Mucosa of rectum (tissue), 2 donors: ENCODE measurements around the gene MAPK11.

Source experiments
- H3K27ac ChIP-seq, 2 donors: one replicate each; pipeline ENCODE4 v1.7.0; 2013; ENCODE audit warnings: inconsistent platforms in 2 of 2, low read depth in 2 of 2, low read length in 2 of 2
- H3K27me3 ChIP-seq, 2 donors: one replicate each; pipeline ENCODE4 v1.7.0; 2013; ENCODE audit warnings: low read length in 2 of 2; ENCODE audit not compliant: control insufficient read depth in 2 of 2, insufficient read depth in 2 of 2
- H3K36me3 ChIP-seq, 2 donors: one replicate each; pipeline ENCODE4 v1.7.0; 2013; ENCODE audit warnings: low read length in 2 of 2; ENCODE audit not compliant: control insufficient read depth in 2 of 2, insufficient read depth in 2 of 2
- H3K4me1 ChIP-seq, 2 donors: one replicate each; pipeline ENCODE4 v1.7.0; 2013; ENCODE audit warnings: low read length in 2 of 2, mild to moderate bottlenecking in 1 of 2; ENCODE audit not compliant: control insufficient read depth in 2 of 2, insufficient read depth in 2 of 2
- H3K4me3 ChIP-seq, 2 donors: one replicate each; pipeline ENCODE4 v1.7.0; 2013; ENCODE audit warnings: low read length in 2 of 2
- H3K9ac ChIP-seq, 2 donors: one replicate each; pipeline ENCODE4 v1.7.0; 2013; ENCODE audit warnings: low read length in 2 of 2, low read depth in 1 of 2, mild to moderate bottlenecking in 1 of 2
- H3K9me3 ChIP-seq, 2 donors: one replicate each; pipeline ENCODE4 v1.7.0; 2013; ENCODE audit warnings: low read length in 2 of 2; ENCODE audit not compliant: control insufficient read depth in 2 of 2
- donor health status: healthy.
- donor health status: Normal muscosa, but diverticular disease.

MAPK11 gene

DNA sequence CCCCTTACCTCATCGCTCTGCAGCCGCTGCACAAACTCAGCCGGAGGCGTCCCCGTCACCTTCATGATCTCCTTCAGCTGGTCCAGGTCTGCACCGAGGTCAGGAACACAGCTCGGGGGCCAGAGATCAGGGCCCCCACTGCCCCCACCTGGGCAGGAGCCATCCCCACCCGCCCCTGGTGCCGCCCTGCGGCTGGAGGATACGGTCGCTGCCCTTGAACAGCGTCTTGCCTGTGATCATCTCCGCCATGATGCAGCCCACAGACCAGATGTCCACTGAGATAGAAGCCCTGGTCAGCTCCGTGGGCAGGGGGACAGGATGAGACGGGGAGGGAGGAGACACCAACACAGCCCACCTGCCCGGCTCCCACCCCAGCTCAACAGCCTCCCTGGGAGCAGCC is 14.6 kb downstream of the MAPK11 start:
- no peak overlapping the region for H3K4me3 ChIP-seq
- H3K9ac ChIP-seq, result no peak overlapping the region
- peaks cover 9 to 10% of the 10 kb centered on the region in 2 donors for H3K4me1 ChIP-seq
- H3K27me3 ChIP-seq, result peaks cover 8 to 10% of the 10 kb centered on the region in 2 donors
- no peaks in the 10 kb centered on the region for H3K36me3 ChIP-seq
- H3K27ac ChIP-seq, result no peak overlapping the region
- no peaks in the 10 kb centered on the region for H3K9me3 ChIP-seq

GRCh38 chr22:50255099-50255498 is 15.1 kb downstream of the MAPK11 start:
- Histone ChIP-seq H3K27me3 (peaks cover 7 to 10% of the 10 kb centered on the region in 2 donors), H3K4me3 (no peak overlapping the region), H3K9me3 (no peaks in the 10 kb centered on the region), H3K4me1 (peaks cover 14 to 15% of the 10 kb centered on the region in 2 donors), H3K36me3 (no peaks in the 10 kb centered on the region), H3K9ac (no peak overlapping the region), H3K27ac (no peak overlapping the region)

DNA sequence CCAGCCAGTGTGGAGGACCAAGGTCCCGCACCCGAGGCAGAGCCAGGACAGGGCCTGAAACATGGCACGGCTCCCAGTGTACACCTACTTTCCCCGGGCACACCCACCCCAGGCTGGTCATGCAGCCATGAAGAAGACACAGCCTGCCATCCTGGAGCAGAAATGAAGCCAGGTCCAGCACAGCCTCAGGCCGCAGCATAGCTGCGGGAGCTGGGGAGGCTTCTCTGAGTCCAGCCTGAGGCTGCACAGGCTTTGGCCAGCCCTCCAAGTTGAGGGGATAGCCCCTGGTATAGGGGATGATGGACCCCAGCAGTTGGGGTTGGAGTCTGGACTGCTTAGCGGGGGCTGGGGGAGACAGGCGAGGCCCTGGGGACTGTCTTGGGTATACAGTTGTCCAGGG is 16.2 kb downstream of the MAPK11 start:
- Histone ChIP-seq H3K4me3 (no peak overlapping the region), H3K9me3 (no peaks in the 10 kb centered on the region), H3K4me1 (peaks cover 20 to 23% of the 10 kb centered on the region in 2 donors), H3K27me3 (peaks cover 6 to 7% of the 10 kb centered on the region in 2 donors), H3K36me3 (peaks cover 0 to 3% of the 10 kb centered on the region in 2 donors), H3K27ac (no peak overlapping the region), H3K9ac (no peak overlapping the region)

GRCh38 chr22:50253046-50253915 is 16.9 kb downstream of the MAPK11 start:
- H3K27me3 ChIP-seq, result peaks cover 2 to 3% of the 10 kb centered on the region in 2 donors
- H3K9me3 ChIP-seq, result no peaks in the 10 kb centered on the region
- H3K4me1 ChIP-seq, result peaks cover 20 to 23% of the 10 kb centered on the region in 2 donors
- peaks cover 0 to 3% of the 10 kb centered on the region in 2 donors for H3K36me3 ChIP-seq
- H3K27ac ChIP-seq, result no peak overlapping the region
- H3K4me3 ChIP-seq, result no peak overlapping the region
- no peak overlapping the region for H3K9ac ChIP-seq

GRCh38 chr22:50252082-50253045 is 17.8 kb downstream of the MAPK11 start:
- no peaks in the 10 kb centered on the region for H3K9me3 ChIP-seq
- peaks cover 26% of the 10 kb centered on the region in 2 donors for H3K4me1 ChIP-seq
- H3K27me3 ChIP-seq, result peaks cover 0 to 2% of the 10 kb centered on the region in 2 donors
- peak overlapping the region in 1 of 2 donors; percentile 38 for H3K27ac ChIP-seq
- no peak overlapping the region for H3K9ac ChIP-seq
- H3K4me3 ChIP-seq, result peak overlapping the region; percentile 79 to 87
- H3K36me3 ChIP-seq, result peaks cover 0 to 9% of the 10 kb centered on the region in 2 donors

DNA sequence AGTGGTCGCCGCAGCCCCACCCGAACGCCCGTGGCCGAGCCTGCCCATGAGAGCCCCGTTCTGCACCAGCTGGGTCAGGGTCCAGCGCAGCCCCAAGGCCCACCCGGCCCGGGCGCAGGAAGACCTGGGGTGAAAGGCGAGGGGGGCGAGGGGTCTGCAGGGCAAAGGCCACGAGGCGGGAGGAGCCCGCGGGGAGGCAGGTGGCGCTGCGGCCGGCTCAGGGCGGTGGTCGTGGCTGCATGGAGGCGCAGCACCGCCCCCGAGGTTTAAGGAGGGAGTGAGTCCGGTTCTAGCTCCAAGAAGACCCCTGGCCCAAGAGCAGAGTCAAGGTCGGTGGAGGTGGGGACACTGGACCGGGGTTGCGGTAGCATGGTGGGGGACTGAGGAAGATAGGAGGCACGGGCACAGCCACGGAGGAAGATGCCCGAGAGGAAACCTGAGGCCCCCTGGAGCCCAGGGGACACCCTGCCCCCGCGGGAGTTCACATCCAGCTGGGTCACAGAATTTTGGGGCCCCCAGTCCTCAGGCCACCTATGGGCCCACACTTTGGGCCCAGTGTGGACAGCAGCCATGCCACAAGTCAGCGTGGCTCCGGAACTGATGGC is 18.6 kb downstream of the MAPK11 start:
- peak overlapping the region; percentile 79 to 87 for H3K4me3 ChIP-seq
- H3K9me3 ChIP-seq, result no peaks in the 10 kb centered on the region
- H3K9ac ChIP-seq, result peak overlapping the region; percentile 24 to 78
- H3K27ac ChIP-seq, result peak overlapping the region in 1 of 2 donors; percentile 79
- peaks cover 26% of the 10 kb centered on the region in 2 donors for H3K4me1 ChIP-seq
- H3K36me3 ChIP-seq, result peaks cover 0 to 16% of the 10 kb centered on the region in 2 donors
- H3K27me3 ChIP-seq, result no peaks in the 10 kb centered on the region

DNA sequence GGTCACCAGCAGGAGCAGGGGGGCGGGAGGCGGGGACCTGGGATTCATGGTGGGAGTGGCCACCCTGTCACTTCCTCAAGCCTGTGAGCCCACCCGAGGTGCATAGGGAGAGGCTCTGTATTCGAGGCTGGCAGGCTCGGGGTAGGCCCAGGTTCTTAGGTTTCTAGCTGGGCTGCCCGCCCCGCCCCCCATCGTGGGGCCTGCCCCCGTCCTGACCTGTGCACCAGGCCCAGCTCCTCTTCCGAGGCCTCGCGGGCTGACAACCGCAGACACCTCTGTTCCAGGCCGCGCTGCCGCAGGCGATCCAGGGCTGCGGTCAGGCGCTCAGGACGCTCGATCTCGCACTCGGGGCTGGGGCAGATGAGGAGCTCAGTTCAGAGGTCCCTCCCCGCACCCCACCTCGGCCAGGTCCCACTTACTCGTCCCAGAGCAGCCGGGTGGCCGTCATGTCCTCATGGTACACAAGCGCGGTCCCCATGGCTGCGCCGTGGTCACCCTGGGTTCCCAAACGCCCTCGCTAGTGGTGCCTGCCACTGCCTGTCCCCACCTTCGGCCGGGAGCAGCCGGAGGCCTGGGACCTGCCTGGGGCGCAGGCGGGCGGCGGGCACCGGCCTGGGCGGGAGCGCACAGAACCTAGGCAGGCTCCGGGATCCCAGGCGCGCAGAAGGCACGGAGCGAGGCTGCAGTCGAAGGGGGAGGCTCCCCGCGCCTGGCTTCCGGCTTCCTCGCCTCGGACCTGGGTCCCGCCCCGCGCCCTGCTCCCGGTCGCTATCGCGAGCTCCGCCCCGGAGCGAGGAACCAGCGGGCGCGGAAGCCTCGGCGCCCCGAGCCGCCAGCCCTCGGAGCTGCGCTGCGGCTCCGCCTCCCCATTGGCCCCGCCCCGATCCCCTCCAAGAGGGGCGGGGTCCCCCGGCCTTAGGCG is 19.4 kb downstream of the MAPK11 start, which contains the start of gene HDAC10:
HDAC10 (minus strand) TSS at position 711 of the 922 bp plus-strand sequence; CDS start at position 478, 233 bp downstream.
- Histone ChIP-seq H3K4me1 (peaks cover 29 to 30% of the 10 kb centered on the region in 2 donors), H3K9ac (peak within 1 kb of the TSS; percentile 78 to 79)

GRCh38 chr22:50250249-50250554 is 20.0 kb downstream of the MAPK11 start:
- peaks cover 6 to 24% of the 10 kb centered on the region in 2 donors for H3K36me3 ChIP-seq
- H3K9me3 ChIP-seq, result no peaks in the 10 kb centered on the region
- H3K27ac ChIP-seq, result peak overlapping the region in 1 of 2 donors; percentile 79
- no peaks in the 10 kb centered on the region for H3K27me3 ChIP-seq
- peaks cover 34 to 35% of the 10 kb centered on the region in 2 donors for H3K4me1 ChIP-seq
- peak overlapping the region; percentile 78 to 79 for H3K9ac ChIP-seq
- H3K4me3 ChIP-seq, result peak overlapping the region; percentile 79 to 87

More for the DNA sequence above, 19.4 kb downstream of the MAPK11 start, which contains the start of gene HDAC10:
- peaks cover 6 to 24% of the 10 kb centered on the region in 2 donors for H3K36me3 ChIP-seq
- no peaks in the 10 kb centered on the region for H3K27me3 ChIP-seq
- H3K27ac ChIP-seq, result peak within 1 kb of the TSS; percentile 49 to 79
- peak within 1 kb of the TSS; percentile 79 to 87 for H3K4me3 ChIP-seq
- no peaks in the 10 kb centered on the region for H3K9me3 ChIP-seq
